ENCODE results near the gene INIP. TPM values are rescaled to one million over a fixed set of nuclear protein-coding genes. Genes with fewer than 3 reads are reported as not detected.

INIP gene
- total and polyA plus RNA-seq, 4 experiments from 2014 or later: 25.2 to 44.6 (median 38.2) TPM

Other genes starting within 250 kb of the INIP start
- 1 to 10 TPM; 4.3 to 5.1 TPM for gene KIAA1958, start 231.3 kb downstream of the INIP start, total RNA-seq
- gene KIAA1958, start 231.3 kb downstream of the INIP start, polyA plus RNA-seq: 1 to 10 TPM in 1 of 2 donors, under 1 TPM in 1; 0.63 to 1.2 TPM
- 10 to 100 TPM; 10.8 to 10.9 TPM for gene SNX30, start 32.6 kb upstream of the INIP start, total RNA-seq
- 1 to 10 TPM in 1 of 2 donors, under 1 TPM in 1; 0.73 to 3.9 TPM for gene SNX30, start 32.6 kb upstream of the INIP start, polyA plus RNA-seq
- not detected for gene SLC46A2, start 172.8 kb upstream of the INIP start, total RNA-seq
- gene SLC46A2, start 172.8 kb upstream of the INIP start, polyA plus RNA-seq: not detected